HEK293 (cell line): ENCODE measurements around the gene DND1.

Experiments used
- GLI2 ChIP-seq: fragments of 450-650 bp; formaldehyde crosslinking; IDR thresholded peaks from 2 replicates; pipeline ENCODE4; 2017; ENCODE audit warnings: missing biosample characterization, missing genetic modification characterization, low read depth, borderline replicate concordance
- KLF7 ChIP-seq: fragments of 450-650 bp; formaldehyde crosslinking; IDR thresholded peaks from 2 replicates; pipeline ENCODE4 v1.5.1; 2016; ENCODE audit warnings: missing biosample characterization, missing genetic modification characterization, borderline replicate concordance
- RBAK ChIP-seq: fragments of 450-650 bp; formaldehyde crosslinking; IDR thresholded peaks from 2 replicates; pipeline ENCODE4 v1.5.1; 2016; ENCODE audit warnings: missing biosample characterization, missing genetic modification characterization
- WT1 ChIP-seq: fragments of 450-650 bp; formaldehyde crosslinking; IDR thresholded peaks from 2 replicates; pipeline ENCODE4 v1.5.1; 2016; ENCODE audit warnings: missing biosample characterization, missing genetic modification characterization
- ZBTB10 ChIP-seq: fragments of 450-650 bp; formaldehyde crosslinking; IDR thresholded peaks from 2 replicates; pipeline ENCODE4 v1.5.1; 2016; ENCODE audit warnings: missing biosample characterization, missing genetic modification characterization
- ZBTB17 ChIP-seq: fragments of 450-650 bp; formaldehyde crosslinking; IDR thresholded peaks from 2 replicates; pipeline ENCODE4 v1.5.1; 2016; ENCODE audit warnings: missing biosample characterization, missing genetic modification characterization
- ZBTB26 ChIP-seq: fragments of 450-650 bp; formaldehyde crosslinking; optimal IDR thresholded peaks from 2 replicates; pipeline ENCODE3; 2016; ENCODE audit warnings: missing biosample characterization, mild to moderate bottlenecking, missing genetic modification characterization
- ZBTB7A ChIP-seq: fragments of 450-650 bp; formaldehyde crosslinking; IDR thresholded peaks from 2 replicates; pipeline ENCODE4 v1.5.1; 2016; ENCODE audit warnings: low read depth, missing biosample characterization, missing genetic modification characterization
- ZNF114 ChIP-seq: fragments of 450-650 bp; formaldehyde crosslinking; IDR thresholded peaks from 2 replicates; pipeline ENCODE4 v1.5.0; 2017; ENCODE audit warnings: missing biosample characterization, missing genetic modification characterization
- ZNF157 ChIP-seq: fragments of 450-650 bp; formaldehyde crosslinking; IDR thresholded peaks from 2 replicates; pipeline ENCODE4 v1.5.1; 2016; ENCODE audit warnings: missing biosample characterization, missing genetic modification characterization
- ZNF169 ChIP-seq: fragments of 450-650 bp; formaldehyde crosslinking; IDR thresholded peaks from 2 replicates; pipeline ENCODE4 v1.5.1; 2016; ENCODE audit warnings: missing biosample characterization, missing genetic modification characterization
- ZNF211 ChIP-seq: fragments of 450-650 bp; formaldehyde crosslinking; IDR thresholded peaks from 2 replicates; pipeline ENCODE4 v1.5.1; 2016; ENCODE audit warnings: low read depth, missing biosample characterization, missing genetic modification characterization
- ZNF223 ChIP-seq: fragments of 450-650 bp; formaldehyde crosslinking; IDR thresholded peaks from 2 replicates; pipeline ENCODE4 v1.5.1; 2016; ENCODE audit warnings: missing biosample characterization, missing genetic modification characterization
- ZNF302 ChIP-seq: fragments of 450-650 bp; formaldehyde crosslinking; IDR thresholded peaks from 2 replicates; pipeline ENCODE4 v1.5.1; 2016; ENCODE audit warnings: missing biosample characterization, missing genetic modification characterization, low read depth
- ZNF324 ChIP-seq: fragments of 450-650 bp; formaldehyde crosslinking; IDR thresholded peaks from 2 replicates; pipeline ENCODE4 v1.5.1; 2016; ENCODE audit warnings: missing biosample characterization, missing genetic modification characterization
- ZNF404 ChIP-seq: fragments of 450-650 bp; formaldehyde crosslinking; IDR thresholded peaks from 2 replicates; pipeline ENCODE4 v1.5.1; 2017; ENCODE audit warnings: missing biosample characterization, missing genetic modification characterization
- ZNF423 ChIP-seq: fragments of 450-650 bp; formaldehyde crosslinking; IDR thresholded peaks from 2 replicates; pipeline ENCODE4 v1.5.1; 2016; ENCODE audit warnings: missing biosample characterization, missing genetic modification characterization
- ZNF501 ChIP-seq: fragments of 450-650 bp; formaldehyde crosslinking; IDR thresholded peaks from 2 replicates; pipeline ENCODE4 v1.5.1; 2016; ENCODE audit warnings: missing biosample characterization, missing genetic modification characterization
- ZNF510 ChIP-seq: fragments of 450-650 bp; formaldehyde crosslinking; IDR thresholded peaks from 2 replicates; pipeline ENCODE4 v1.5.1; 2018; ENCODE audit warnings: mild to moderate bottlenecking, missing genetic modification characterization, missing biosample characterization; ENCODE audit not compliant: insufficient replicate concordance
- ZNF521 ChIP-seq: fragments of 450-650 bp; formaldehyde crosslinking; IDR thresholded peaks from 2 replicates; pipeline ENCODE4 v1.5.1; 2017; ENCODE audit warnings: missing biosample characterization, mild to moderate bottlenecking, missing genetic modification characterization
- ZNF529 ChIP-seq: fragments of 450-650 bp; formaldehyde crosslinking; IDR thresholded peaks from 2 replicates; pipeline ENCODE4 v1.5.1; 2017; ENCODE audit warnings: missing genetic modification characterization, missing biosample characterization; ENCODE audit not compliant: insufficient replicate concordance
- ZNF530 ChIP-seq: fragments of 450-650 bp; formaldehyde crosslinking; IDR thresholded peaks from 2 replicates; pipeline ENCODE4 v1.5.1; 2016; ENCODE audit warnings: low read depth, missing biosample characterization, missing genetic modification characterization
- ZNF548 ChIP-seq: fragments of 450-650 bp; formaldehyde crosslinking; IDR thresholded peaks from 2 replicates; pipeline ENCODE4 v1.5.1; 2016; ENCODE audit warnings: missing biosample characterization, missing genetic modification characterization
- ZNF596 ChIP-seq: fragments of 450-650 bp; IDR thresholded peaks from 2 replicates; pipeline ENCODE4 v1.5.0; 2018; ENCODE audit warnings: missing biosample characterization, mild to moderate bottlenecking, missing genetic modification characterization, moderate library complexity
- ZNF610 ChIP-seq: fragments of 450-650 bp; formaldehyde crosslinking; IDR thresholded peaks from 2 replicates; pipeline ENCODE4 v1.5.1; 2016; ENCODE audit warnings: missing biosample characterization, missing genetic modification characterization, borderline replicate concordance
- ZNF626 ChIP-seq: fragments of 450-650 bp; sonication (Bioruptor Pico); formaldehyde crosslinking; IDR thresholded peaks from 2 replicates; pipeline ENCODE4 v1.5.1; 2018; ENCODE audit warnings: missing biosample characterization, missing genetic modification characterization, inconsistent platforms
- ZNF677 ChIP-seq: fragments of 450-650 bp; IDR thresholded peaks from 2 replicates; pipeline ENCODE4 v1.5.0; 2018; ENCODE audit warnings: missing biosample characterization, mild to moderate bottlenecking, missing genetic modification characterization, moderate library complexity
- ZNF777 ChIP-seq: fragments of 450-650 bp; formaldehyde crosslinking; IDR thresholded peaks from 2 replicates; pipeline ENCODE4 v1.5.1; 2017; ENCODE audit warnings: missing biosample characterization, missing genetic modification characterization, borderline replicate concordance
- ZNF791 ChIP-seq: fragments of 450-650 bp; formaldehyde crosslinking; IDR thresholded peaks from 2 replicates; pipeline ENCODE4 v1.5.1; 2016; ENCODE audit warnings: missing biosample characterization, missing genetic modification characterization
- ZNF837 ChIP-seq: fragments of 450-650 bp; formaldehyde crosslinking; IDR thresholded peaks from 2 replicates; pipeline ENCODE4 v1.5.1; 2016; ENCODE audit warnings: missing biosample characterization, missing genetic modification characterization
- TF ChIP-seq, protein P1 (sequence below): fragments of 450-650 bp; formaldehyde crosslinking; IDR thresholded peaks from 2 replicates; pipeline ENCODE4 v1.5.1; 2016; ENCODE audit warnings: missing biosample characterization, missing genetic modification characterization
- TF ChIP-seq, protein P2 (sequence below): fragments of 450-650 bp; formaldehyde crosslinking; IDR thresholded peaks from 2 replicates; pipeline ENCODE4 v1.5.1; 2016; ENCODE audit warnings: missing biosample characterization, missing genetic modification characterization
- TF ChIP-seq, protein P3 (sequence below): fragments of 450-650 bp; formaldehyde crosslinking; IDR thresholded peaks from 2 replicates; pipeline ENCODE4 v1.5.1; 2017; ENCODE audit warnings: missing biosample characterization, missing genetic modification characterization

The DND1 gene

DNA sequence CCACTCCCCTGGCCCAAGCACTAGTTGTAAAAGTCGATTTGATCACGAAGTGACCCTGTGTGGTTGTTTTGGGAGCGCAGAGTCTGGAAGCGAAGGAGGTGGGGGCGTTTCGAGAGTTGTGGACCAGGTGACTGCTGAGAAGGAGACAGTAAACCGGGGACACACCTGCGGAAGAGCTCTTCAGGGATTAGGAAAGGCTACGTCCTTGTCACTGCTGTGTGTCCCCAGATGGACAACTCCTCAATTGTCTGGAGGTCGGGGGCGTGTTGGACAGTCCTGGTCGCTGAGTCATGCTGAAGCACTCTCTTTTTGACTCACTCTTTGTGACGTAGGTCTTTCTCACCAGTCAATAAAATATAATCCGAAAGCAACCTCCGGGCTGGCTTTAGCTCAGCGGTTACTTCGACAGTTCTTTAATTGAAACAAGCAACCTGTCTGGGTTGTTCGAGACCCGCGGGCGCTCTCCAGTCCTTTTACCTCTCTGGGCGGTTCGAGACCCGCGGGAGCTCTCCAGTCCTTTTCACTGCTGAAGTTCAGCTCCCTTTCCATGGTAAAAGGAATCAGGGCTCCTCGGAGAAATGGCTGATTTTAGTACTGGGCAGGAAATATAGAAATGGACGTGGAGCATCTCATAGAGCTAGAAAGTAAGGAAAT, 37.6 kb upstream of the DND1 start (continued):
- TF ChIP-seq ZNF596 (tag by site-specific recombination) (no peak), ZNF529 (tag by site-specific recombination) (no peak), ZNF324 (tag by site-specific recombination) (peak; percentile 94), ZNF510 (peak; percentile 55), KLF7 (tag by site-specific recombination) (no peak; the same call in 1 of the 2 replicates), ZNF777 (tag by site-specific recombination) (0 out of 2 replicates have a peak, but pooled peaks have one; percentile 17), ZBTB17 (tag by site-specific recombination) (peak; percentile 96), ZNF530 (no peak), ZNF521 (tag by site-specific recombination) (no peak), ZNF211 (tag by site-specific recombination) (no peak), ZNF837 (no peak), WT1 (tag by site-specific recombination) (peak; percentile 75), ZNF302 (tag by site-specific recombination) (no peak), ZNF169 (tag by site-specific recombination) (no peak), ZNF548 (tag by site-specific recombination) (no peak), ZNF626 (tag by site-specific recombination) (no peak), ZNF610 (peak; percentile 82; the same call in 1 of the 2 replicates), ZNF223 (tag by site-specific recombination) (no peak), ZNF423 (tag by site-specific recombination) (no peak), RBAK (tag by site-specific recombination) (no peak), ZBTB10 (tag by site-specific recombination) (no peak), ZBTB26 (tag by site-specific recombination) (peak; percentile 45), ZNF404 (tag by site-specific recombination) (no peak), ZNF501 (peak; percentile 93), GLI2 (tag by site-specific recombination) (no peak), ZNF791 (no peak), ZNF114 (tag by site-specific recombination) (no peak), ZNF157 (tag by site-specific recombination) (no peak), ZNF677 (tag by site-specific recombination) (no peak), ZBTB7A (tag by site-specific recombination) (0 out of 2 replicates have a peak, but pooled peaks have one; percentile 62)
- TF ChIP-seq, protein P1, sequence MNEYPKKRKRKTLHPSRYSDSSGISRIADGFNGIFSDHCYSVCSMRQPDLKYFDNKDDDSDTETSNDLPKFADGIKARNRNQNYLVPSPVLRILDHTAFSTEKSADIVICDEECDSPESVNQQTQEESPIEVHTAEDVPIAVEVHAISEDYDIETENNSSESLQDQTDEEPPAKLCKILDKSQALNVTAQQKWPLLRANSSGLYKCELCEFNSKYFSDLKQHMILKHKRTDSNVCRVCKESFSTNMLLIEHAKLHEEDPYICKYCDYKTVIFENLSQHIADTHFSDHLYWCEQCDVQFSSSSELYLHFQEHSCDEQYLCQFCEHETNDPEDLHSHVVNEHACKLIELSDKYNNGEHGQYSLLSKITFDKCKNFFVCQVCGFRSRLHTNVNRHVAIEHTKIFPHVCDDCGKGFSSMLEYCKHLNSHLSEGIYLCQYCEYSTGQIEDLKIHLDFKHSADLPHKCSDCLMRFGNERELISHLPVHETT (tag by site-specific recombination), result peak; percentile 87
- TF ChIP-seq, protein P2, sequence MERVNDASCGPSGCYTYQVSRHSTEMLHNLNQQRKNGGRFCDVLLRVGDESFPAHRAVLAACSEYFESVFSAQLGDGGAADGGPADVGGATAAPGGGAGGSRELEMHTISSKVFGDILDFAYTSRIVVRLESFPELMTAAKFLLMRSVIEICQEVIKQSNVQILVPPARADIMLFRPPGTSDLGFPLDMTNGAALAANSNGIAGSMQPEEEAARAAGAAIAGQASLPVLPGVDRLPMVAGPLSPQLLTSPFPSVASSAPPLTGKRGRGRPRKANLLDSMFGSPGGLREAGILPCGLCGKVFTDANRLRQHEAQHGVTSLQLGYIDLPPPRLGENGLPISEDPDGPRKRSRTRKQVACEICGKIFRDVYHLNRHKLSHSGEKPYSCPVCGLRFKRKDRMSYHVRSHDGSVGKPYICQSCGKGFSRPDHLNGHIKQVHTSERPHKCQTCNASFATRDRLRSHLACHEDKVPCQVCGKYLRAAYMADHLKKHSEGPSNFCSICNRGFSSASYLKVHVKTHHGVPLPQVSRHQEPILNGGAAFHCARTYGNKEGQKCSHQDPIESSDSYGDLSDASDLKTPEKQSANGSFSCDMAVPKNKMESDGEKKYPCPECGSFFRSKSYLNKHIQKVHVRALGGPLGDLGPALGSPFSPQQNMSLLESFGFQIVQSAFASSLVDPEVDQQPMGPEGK, result peak; percentile 95
- TF ChIP-seq, protein P3, sequence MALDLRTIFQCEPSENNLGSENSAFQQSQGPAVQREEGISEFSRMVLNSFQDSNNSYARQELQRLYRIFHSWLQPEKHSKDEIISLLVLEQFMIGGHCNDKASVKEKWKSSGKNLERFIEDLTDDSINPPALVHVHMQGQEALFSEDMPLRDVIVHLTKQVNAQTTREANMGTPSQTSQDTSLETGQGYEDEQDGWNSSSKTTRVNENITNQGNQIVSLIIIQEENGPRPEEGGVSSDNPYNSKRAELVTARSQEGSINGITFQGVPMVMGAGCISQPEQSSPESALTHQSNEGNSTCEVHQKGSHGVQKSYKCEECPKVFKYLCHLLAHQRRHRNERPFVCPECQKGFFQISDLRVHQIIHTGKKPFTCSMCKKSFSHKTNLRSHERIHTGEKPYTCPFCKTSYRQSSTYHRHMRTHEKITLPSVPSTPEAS (tag by site-specific recombination), result peak; percentile 56
